Motor neuron (in vitro differentiated cells): ENCODE results near the gene EIF3B. TPM values are rescaled to one million over a fixed set of nuclear protein-coding genes. Genes with fewer than 3 reads are reported as not detected.
A peak's percentile ranks its signal among the peaks of the same experiment; 100 is the strongest.
"Not testable (repeated sequence)": the region's sequence is repeated elsewhere in the genome, so short reads cannot be mapped to it uniquely, and the experiment has no call there.

ENCODE experiments used
- ATAC-seq, 8 experiments: fragments of 200-7000 bp; cut with Tn5 transposase; replicated peaks in 6 of 8; 2 replicates each; pipeline ENCODE4 v1.8.0; 2021; ENCODE audit warnings: mild to moderate bottlenecking in 8 of 8, moderate library complexity in 8 of 8
- H3K27ac ChIP-seq, 2 donors: fragments of 250-450 bp; sonication (Bioruptor Pico); 2 replicates each; pipeline ENCODE4 v1.9.0; 2021; ENCODE audit warnings: antibody characterized with exemption in 2 of 2, mild to moderate bottlenecking in 2 of 2, moderate library complexity in 1 of 2
- H3K4me1 ChIP-seq, 2 donors: fragments of 250-450 bp; sonication (Bioruptor Pico); replicated peaks in 1 of 2; 2 replicates each; pipeline ENCODE4 v1.6.1; 2021; ENCODE audit warnings: antibody characterized with exemption in 2 of 2, mild to moderate bottlenecking in 2 of 2, moderate library complexity in 1 of 2
- H3K4me3 ChIP-seq, 5 donors: fragments of 250-450 bp; sonication (Bioruptor Pico); 2 replicates each; pipeline ENCODE4 v1.9.0; 2021; ENCODE audit warnings: antibody characterized with exemption in 5 of 5, mild to moderate bottlenecking in 5 of 5, moderate library complexity in 4 of 5
- WGBS, 10 experiments: fragments of 450-650 bp; shearing (Covaris generic); methylation state at CpG; one replicate each; pipeline ENCODE4 v1.0.0; 2022; 5-methylcytosine and 5-hydroxymethylcytosine counted together
- in situ Hi-C, 9 experiments: fragments of 400-800 bp; cut with MboI; loops; one replicate each; pipeline ENCODE4 v1.15.0; 2021; ENCODE audit warnings: low sequenced_read_pairs in 9 of 9, low pct_unique_long_range_greater_than_20kb in 2 of 9; ENCODE audit not compliant: unreplicated experiment in 9 of 9
- total RNA-seq, 8 experiments: library from RNA; unstranded; fragments of 300-600 nt; gene quantifications; 2 replicates each; pipeline versions ENCODE4 v1.2.3 to v1.2.4, GENCODE V29; 2022

The EIF3B gene
- total RNA-seq, 8 experiments from 2014 or later, result 53.0 to 225 (median 87.9) TPM

DNA sequence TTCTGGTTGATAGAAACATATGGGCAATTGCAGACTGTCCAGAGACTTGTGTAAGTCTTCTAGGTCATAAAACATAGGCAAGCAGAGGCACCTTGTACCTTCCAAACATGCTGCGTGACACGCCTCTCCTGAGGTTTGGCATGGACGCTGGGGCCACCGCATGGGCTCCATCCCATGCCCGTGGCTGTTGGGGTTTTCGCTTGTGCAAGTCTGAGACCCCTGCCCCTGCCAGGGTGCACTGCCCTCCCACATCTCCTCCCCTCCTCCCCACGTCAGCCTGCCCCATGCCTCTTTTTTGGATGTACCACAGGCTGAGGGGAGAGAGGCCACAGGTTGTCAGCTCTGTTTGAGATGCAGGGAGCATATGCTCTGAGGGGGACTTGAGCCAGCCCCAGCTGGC lies 19.0 kb downstream of the EIF3B start:
- in situ Hi-C loops, result no loop called here
- Histone ChIP-seq H3K4me1 (no peaks in the 10 kb centered on the region), H3K4me3 (no peak overlapping the region), H3K27ac (no peak overlapping the region)
- no peak for ATAC-seq
- WGBS, 10 experiments, result 100% methylated on average over 1 of the region's 7 CpGs; no CpG with 5 or more reads in 8 of the 10 experiments

DNA sequence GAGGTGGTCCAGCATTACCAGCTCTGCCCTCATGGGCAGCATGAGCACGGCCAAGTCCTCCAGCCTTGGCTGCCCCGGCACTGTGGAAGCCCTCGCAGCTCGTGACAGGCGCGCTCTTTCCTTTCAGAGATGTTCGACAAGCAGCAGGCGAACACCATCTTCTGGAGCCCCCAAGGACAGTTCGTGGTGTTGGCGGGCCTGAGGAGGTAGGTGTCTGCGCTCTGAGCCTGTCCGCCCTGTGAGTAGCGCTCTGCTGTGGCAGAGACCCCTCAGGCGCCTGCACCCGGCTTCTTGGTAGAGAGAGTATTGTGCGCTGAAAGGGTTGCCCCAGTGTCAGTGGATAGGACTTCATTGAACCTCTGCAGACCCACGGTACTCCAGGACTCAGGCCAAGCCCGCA lies 19.8 kb downstream of the EIF3B start:
- WGBS, 10 experiments, result 92 to 100% (median 100%) methylated on average over 1 to 4 of the region's 18 CpGs; no CpG with 5 or more reads in 4 of the 10 experiments
- no peak overlapping the region for H3K27ac ChIP-seq
- no peak overlapping the region for H3K4me3 ChIP-seq
- H3K4me1 ChIP-seq, result no peaks in the 10 kb centered on the region
- in situ Hi-C loops, result no loop called here
- no peak for ATAC-seq

DNA sequence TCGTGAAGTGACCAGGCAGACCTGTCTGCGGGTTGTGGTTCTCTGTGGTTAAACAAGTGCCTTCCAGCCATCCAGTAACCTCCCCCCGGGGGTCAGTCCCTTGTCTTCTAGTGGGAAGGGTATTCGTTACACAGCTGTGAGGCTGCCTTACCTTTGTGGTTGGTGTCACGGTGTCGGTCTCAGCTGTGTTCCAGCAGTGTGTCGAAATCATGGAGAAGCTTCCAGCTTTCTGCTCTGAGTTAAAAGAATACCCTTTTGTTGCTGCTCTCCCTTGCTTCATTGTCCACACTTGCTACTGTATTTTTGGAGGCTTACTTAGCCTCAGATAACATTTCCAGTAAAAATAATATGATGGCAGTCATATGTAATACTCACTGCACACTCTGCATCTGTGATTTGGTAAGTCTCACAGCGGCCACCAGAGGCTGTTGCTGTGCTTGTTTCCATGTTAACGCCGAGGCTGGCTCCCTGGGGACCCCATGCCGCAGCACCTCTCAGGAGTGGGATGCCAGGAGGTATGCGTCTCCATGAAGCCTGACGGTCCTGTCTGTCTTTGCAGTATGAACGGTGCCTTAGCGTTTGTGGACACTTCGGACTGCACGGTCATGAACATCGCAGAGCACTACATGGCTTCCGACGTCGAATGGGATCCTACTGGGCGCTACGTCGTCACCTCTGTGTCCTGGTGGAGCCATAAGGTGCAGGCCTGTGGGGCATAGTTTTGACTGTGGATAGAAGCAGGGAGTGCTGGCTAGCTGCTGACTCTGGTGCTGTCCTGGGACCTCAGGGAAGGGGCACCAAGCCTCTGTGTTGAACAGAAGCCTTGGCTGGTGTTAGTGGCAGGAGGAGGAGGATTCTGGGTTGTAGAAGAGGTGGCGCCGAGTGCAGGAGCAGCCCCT lies 20.5 kb downstream of the EIF3B start:
- 67 to 100% (median 90%) methylated on average over 1 to 12 of the region's 26 CpGs; no CpG with 5 or more reads in 2 of the 10 experiments for WGBS, 10 experiments
- Histone ChIP-seq H3K27ac (no peak overlapping the region), H3K4me3 (no peak overlapping the region), H3K4me1 (no peaks in the 10 kb centered on the region)
- ATAC-seq, result no peak
- in situ Hi-C loops, result no loop called here

DNA sequence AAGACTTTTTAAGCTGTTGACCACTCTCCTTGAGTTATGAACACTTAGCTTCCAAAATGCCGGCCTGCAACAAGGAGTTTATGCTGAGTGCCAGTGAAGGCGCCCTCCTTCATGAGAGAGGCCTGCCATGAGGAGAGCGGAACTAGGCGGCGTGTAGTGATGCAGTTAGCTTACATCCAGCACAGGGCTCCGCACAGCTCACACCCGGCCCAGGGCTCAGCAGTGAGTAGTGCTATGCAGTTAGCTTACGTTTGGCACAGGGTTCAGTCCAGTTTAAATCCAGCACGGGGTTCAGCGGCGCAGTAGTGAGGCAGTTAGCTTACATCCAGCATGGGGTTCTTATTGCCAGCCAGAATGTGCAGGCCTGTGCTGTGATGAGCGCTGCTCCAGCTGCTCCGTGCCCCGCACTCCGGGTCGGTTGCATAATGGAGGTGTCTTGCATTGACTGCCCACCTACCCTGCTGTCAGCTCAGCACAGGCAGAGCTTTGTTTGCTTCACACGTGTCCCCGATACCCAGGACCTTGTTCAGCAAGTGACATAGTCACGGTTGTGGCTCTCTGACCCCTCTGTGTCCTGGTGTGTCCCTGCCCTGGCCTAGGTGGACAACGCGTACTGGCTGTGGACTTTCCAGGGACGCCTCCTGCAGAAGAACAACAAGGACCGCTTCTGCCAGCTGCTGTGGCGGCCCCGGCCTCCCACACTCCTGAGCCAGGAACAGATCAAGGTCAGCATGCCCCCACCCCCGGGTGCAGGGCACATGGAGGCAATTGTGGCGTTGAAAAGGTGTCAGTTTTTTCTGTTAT lies 21.9 kb downstream of the EIF3B start:
- ATAC-seq, result no peak
- H3K4me3 ChIP-seq, result no peak overlapping the region
- no peak overlapping the region for H3K27ac ChIP-seq
- in situ Hi-C loops, result no loop called here
- H3K4me1 ChIP-seq, result no peaks in the 10 kb centered on the region
- 87 to 100% (median 94%) methylated on average over 3 to 11 of the region's 27 CpGs; no CpG with 5 or more reads in 2 of the 10 experiments for WGBS, 10 experiments

DNA sequence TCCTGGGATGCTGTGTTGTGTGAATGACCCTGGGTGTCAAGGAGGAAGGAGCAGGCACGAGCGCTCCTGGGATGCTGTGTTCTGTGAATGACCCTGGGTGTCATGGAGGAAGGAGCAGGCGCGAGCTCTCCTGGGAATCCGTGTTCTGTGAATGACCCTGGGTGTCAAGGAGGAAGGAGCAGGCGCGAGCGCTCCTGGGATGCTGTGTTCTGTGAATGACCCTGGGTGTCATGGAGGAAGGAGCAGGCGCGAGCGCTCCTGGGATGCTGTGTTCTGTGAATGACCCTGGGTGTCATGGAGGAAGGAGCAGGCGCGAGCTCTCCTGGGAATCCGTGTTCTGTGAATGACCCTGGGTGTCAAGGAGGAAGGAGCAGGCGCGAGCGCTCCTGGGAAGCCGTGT lies 22.9 kb downstream of the EIF3B start:
- H3K27ac ChIP-seq, ATAC-seq, H3K4me1 ChIP-seq, H3K4me3 ChIP-seq, in situ Hi-C loops: not testable (repeated sequence)
- WGBS, 10 experiments, result 87 to 96% (median 88%) methylated on average over 3 to 8 of the region's 18 CpGs; no CpG with 5 or more reads in 6 of the 10 experiments

DNA sequence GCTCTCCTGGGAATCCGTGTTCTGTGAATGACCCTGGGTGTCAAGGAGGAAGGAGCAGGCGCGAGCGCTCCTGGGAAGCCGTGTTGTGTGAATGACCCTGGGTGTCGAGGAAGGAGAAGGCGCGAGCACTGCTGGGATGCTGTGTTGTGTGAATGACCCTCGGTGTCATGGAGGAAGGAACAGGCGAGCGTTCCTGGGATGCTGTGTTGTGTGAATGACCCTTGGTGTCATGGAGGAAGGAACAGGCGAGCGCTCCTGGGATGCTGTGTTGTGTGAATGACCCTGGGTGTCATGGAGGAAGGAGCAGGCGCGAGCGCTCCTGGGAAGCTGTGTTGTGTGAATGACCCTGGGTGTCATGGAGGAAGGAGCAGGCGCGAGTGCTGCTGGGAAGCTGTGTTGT lies 23.5 kb downstream of the EIF3B start:
- ATAC-seq, H3K4me3 ChIP-seq, H3K27ac ChIP-seq, H3K4me1 ChIP-seq, in situ Hi-C loops: not testable (repeated sequence)
- WGBS, 10 experiments, result 92% methylated on average over 5 of the region's 18 CpGs; no CpG with 5 or more reads in 9 of the 10 experiments

DNA sequence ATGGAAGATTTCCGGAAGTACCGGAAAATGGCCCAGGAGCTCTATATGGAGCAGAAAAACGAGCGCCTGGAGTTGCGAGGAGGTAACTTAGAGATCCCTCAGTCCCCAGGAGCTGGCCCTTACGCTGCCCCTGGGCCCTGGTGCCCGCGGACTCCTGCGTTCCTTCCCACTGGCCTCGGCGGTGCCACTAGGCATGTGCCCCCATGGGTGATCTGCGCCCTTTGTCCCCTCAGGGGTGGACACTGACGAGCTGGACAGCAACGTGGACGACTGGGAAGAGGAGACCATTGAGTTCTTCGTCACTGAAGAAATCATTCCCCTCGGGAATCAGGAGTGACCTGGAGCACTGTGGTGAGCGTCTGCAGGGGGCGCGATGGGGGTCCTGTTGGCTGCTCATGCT lies 24.5 kb downstream of the EIF3B start:
- Histone ChIP-seq H3K4me3 (no peak overlapping the region), H3K4me1 (no peaks in the 10 kb centered on the region), H3K27ac (no peak overlapping the region)
- peak in 1 of 8 experiments; percentile 5 for ATAC-seq
- in situ Hi-C loops, result no loop called here
- WGBS, 10 experiments, result 98% methylated on average over 8 to 9 of the region's 20 CpGs; no CpG with 5 or more reads in 8 of the 10 experiments

DNA sequence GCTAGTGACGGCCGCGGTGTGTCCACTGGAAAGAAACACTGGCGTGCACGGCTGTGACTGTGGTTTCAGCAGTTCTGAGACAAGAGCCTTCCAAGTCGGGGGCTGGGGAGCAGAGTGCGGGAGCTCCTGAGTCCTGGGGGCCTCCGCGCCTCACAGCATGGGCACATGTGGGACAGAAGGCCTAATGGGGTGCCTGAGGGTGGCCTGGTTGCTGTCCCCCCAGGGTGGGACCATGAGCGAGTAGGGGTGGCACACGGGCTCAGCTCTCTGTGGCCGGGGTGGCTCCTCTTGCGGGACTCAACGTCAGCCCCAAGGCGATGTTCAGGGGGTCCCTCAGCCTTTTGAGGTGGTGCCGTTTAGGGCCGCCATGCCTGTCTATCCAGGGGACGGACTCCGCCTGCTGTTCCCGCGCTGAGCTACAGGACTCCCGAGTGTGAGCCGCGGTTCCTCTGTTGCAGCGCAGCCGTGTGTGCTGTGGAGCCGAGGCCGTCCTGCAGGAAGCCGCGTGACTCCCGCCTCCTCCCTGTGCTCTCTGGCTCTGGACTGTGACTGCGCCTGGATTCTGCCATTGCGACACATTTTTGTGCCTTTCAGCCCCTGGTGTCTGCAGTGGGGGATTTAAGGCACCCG lies 25.3 kb downstream of the EIF3B start:
- no peak overlapping the region for H3K4me3 ChIP-seq
- WGBS, 10 experiments, result 80 to 100% (median 95%) methylated on average over 4 to 20 of the region's 34 CpGs; no CpG with 5 or more reads in 5 of the 10 experiments
- ATAC-seq, result peak in 3 of 8 experiments; percentile 13 to 28 (median 19)
- no peaks in the 10 kb centered on the region for H3K4me1 ChIP-seq
- in situ Hi-C loops, result no loop called here
- no peak overlapping the region for H3K27ac ChIP-seq

DNA sequence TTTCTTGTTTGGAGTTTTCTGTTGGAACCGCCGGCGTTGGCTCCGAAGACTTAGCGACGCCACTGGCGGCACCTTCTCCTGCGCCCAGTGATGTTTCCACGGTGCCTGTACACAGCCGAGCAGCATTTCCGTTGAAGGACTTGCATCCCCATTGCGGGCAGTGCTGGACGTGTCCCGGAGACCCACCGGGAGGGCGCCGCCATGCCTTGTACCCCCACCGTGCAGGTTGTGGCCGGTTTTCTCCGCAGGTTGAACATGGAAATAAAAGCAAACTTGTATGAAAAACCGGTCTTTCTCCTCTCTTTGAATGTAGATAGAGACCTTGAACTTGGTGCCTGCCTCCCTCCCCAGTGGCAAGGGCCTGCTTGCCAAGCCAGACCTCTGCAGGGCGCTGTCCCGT lies 25.8 kb downstream of the EIF3B start:
- WGBS, 10 experiments, result 90 to 100% (median 99%) methylated on average over 1 to 20 of the region's 23 CpGs; no CpG with 5 or more reads in 5 of the 10 experiments
- Histone ChIP-seq H3K4me1 (no peaks in the 10 kb centered on the region), H3K27ac (no peak overlapping the region), H3K4me3 (no peak overlapping the region)
- no peak for ATAC-seq
- in situ Hi-C loops, result no loop called here

DNA sequence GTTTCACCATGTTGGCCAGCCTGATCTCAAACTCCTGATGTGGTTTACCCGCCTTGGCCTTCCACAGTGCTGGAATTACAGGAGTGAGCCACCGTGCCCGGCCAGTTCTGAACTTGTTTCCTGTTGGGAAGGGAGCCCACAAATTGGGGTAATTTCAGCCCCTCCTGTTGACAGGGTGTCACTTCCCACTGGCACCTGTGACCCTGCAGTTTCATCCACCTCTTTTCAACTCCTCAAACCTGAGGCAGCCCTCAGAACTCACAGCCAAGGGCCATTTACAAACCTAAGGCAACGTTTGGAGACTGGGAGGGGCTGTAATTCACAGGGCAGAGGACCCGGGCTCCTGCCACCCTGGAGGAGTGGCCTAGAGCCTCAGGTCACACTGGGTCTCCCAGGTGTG lies 26.6 kb downstream of the EIF3B start:
- ATAC-seq, result no peak
- no peak overlapping the region for H3K27ac ChIP-seq
- H3K4me3 ChIP-seq, result no peak overlapping the region
- 0 to 100% (median 47%) methylated on average over 1 to 2 of the region's 5 CpGs; no CpG with 5 or more reads in 6 of the 10 experiments for WGBS, 10 experiments
- in situ Hi-C loops, result no loop called here
- no peaks in the 10 kb centered on the region for H3K4me1 ChIP-seq

DNA sequence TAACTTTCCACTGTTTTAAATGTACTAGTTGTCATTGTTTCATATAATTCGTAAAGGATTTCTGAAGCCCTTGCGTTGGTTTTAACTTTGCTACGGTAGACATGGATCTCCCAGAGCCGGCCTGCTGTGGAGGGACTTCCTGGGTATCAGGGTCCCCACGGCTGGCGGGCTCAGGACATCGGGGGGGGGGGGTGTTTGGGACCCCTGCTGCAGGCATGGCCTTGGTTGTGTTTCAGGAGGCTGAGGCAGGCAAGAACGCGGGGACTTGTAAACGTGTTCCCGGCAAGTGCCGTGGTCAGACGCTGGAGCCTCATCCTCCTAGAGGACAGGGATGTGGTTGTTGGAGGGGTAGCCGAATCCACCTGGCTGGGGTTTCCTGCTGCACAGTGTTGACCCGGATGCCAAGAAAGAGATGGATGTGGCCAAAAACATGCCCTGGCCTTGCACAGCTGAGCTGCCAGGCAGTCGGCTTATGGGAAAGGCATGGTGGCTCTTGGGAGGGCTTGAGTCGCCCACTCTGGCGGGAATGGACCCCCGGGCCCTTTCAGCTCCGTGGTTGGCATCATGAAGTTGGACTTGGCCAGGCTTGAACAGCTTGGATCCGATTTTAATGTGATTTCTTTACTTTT lies 27.4 kb downstream of the EIF3B start:
- Histone ChIP-seq H3K4me1 (peaks cover 0 to 2% of the 10 kb centered on the region in 2 donors), H3K27ac (no peak overlapping the region)

DNA sequence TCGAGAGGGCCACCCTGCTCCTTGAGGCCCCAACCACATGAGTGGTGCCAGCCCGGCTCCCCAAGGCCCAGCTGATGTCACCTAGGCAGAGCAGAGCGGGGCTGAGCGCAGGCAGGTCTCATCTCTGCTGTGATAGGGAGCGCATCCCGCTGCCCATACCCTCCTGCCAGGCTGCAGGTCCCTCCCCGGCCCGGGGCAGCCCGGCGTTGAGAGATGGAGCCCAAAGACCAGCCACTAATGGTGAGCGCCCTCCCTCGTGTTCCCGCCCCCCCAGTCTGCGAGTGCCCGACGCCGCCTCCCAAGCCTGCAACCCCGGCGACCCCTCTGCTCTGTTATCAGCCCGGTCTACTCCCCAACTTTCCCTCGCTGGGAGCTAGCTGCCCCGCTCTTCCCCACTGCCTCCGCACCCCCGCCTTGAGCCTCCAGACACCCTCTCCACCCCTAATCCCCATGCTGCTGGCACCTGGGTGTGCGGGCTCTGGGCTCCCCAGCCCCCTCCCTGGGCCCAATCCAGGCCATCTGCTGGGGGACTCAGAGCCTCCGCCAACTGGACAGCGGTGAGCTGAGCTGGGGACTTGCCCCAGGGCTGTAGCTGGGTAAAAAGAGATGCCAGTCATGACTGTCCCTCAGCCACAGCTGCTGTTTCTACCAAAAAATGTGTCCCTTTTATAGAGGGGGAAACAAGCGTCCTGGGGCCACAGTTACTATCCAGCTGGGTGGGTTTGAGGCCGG lies 29.1 kb downstream of the EIF3B start:
- 60 to 92% (median 72%) methylated on average over 1 to 2 of the region's 29 CpGs; no CpG with 5 or more reads in 7 of the 10 experiments for WGBS, 10 experiments
- ATAC-seq, result peak in 4 of 8 experiments; percentile 5 to 29 (median 9)
- in situ Hi-C loops, result no loop called here
- H3K27ac ChIP-seq, result no peak overlapping the region
- peaks cover 0 to 6% of the 10 kb centered on the region in 2 donors for H3K4me1 ChIP-seq
- H3K4me3 ChIP-seq, result no peak overlapping the region

More for the DNA sequence above, 27.4 kb downstream of the EIF3B start:
- 60 to 100% (median 93%) methylated on average over 1 to 5 of the region's 21 CpGs; no CpG with 5 or more reads in 1 of the 10 experiments for WGBS, 10 experiments
- H3K4me3 ChIP-seq, result no peak overlapping the region
- no peak for ATAC-seq
- in situ Hi-C loops, result no loop called here
